NT2/D1 (cell line): ENCODE results near the gene BORCS6.

ENCODE experiments used
- DNase-seq: peaks from one replicate; pipeline ENCODE4 v3.0.0-alpha.2; 2011; ENCODE audit warnings: low read depth, low spot score
- H3K27me3 ChIP-seq: 2 replicates; pipeline ENCODE4 v1.6.0; 2011; ENCODE audit warnings: mild to moderate bottlenecking; ENCODE audit not compliant: insufficient read length, insufficient read depth
- H3K36me3 ChIP-seq: 2 replicates; pipeline ENCODE4 v1.6.1; 2011; ENCODE audit warnings: mild to moderate bottlenecking, low read length, mixed read lengths; ENCODE audit not compliant: insufficient read depth, insufficient read length
- H3K4me1 ChIP-seq: 2 replicates; pipeline ENCODE4 v1.5.1; 2011; ENCODE audit not compliant: insufficient read depth, insufficient read length
- H3K4me3 ChIP-seq: 2 replicates; pipeline ENCODE4 v1.5.1; 2011; ENCODE audit warnings: low read depth; ENCODE audit not compliant: insufficient read length
- H3K9ac ChIP-seq: 2 replicates; pipeline ENCODE4 v1.6.0; 2011; ENCODE audit warnings: low read depth; ENCODE audit not compliant: insufficient read length
- H3K9me3 ChIP-seq: 2 replicates; pipeline ENCODE4 v1.5.1; 2011; ENCODE audit warnings: mild to moderate bottlenecking, low read length; ENCODE audit not compliant: insufficient read depth
- SUZ12 ChIP-seq: IDR thresholded peaks from 2 replicates; pipeline ENCODE4 v1.6.1; 2011; ENCODE audit not compliant: insufficient read length, insufficient read depth; ENCODE audit errors: extremely low read depth
- YY1 ChIP-seq: IDR thresholded peaks from 2 replicates; pipeline ENCODE4 v1.6.1; 2011; ENCODE audit not compliant: insufficient read length, insufficient read depth
- ZNF274 ChIP-seq: IDR thresholded peaks from 2 replicates; pipeline ENCODE4 v1.6.1; 2011; ENCODE audit warnings: mild to moderate bottlenecking, low read depth, low read length

Gene BORCS6

GRCh38 chr17:8206536-8206935 is 16.6 kb upstream of the BORCS6 start:
- H3K4me3 ChIP-seq: no peak overlapping the region
- no peak for TF ChIP-seq ZNF274
- no peak for TF ChIP-seq YY1
- no peak for TF ChIP-seq SUZ12
- no peaks in the 10 kb centered on the region for H3K27me3 ChIP-seq
- no peaks in the 10 kb centered on the region for H3K9me3 ChIP-seq
- no peak for DNase-seq
- no peak overlapping the region for H3K9ac ChIP-seq
- peaks cover 4% of the 10 kb centered on the region for H3K4me1 ChIP-seq
- peaks cover 62% of the 10 kb centered on the region for H3K36me3 ChIP-seq

- TF ChIP-seq ZNF274: no peak
- TF ChIP-seq SUZ12: no peak
- no peak for TF ChIP-seq YY1
- Histone ChIP-seq H3K4me3 (no peak overlapping the region), H3K36me3 (peaks cover 71% of the 10 kb centered on the region)
These were observed 15.0 kb upstream of the BORCS6 start for GRCh38 chr17:8204761-8205555.

GRCh38 chr17:8192070-8192815 is 2.3 kb upstream of the BORCS6 start:
- DNase-seq: no peak
- no peaks in the 10 kb centered on the region for H3K9me3 ChIP-seq
- H3K4me1 ChIP-seq: peaks cover 10% of the 10 kb centered on the region
- peaks cover 11% of the 10 kb centered on the region for H3K36me3 ChIP-seq
- peaks cover 9% of the 10 kb centered on the region for H3K27me3 ChIP-seq
- H3K9ac ChIP-seq: no peak overlapping the region
- H3K4me3 ChIP-seq: no peak overlapping the region
- TF ChIP-seq YY1 (no peak), ZNF274 (no peak), SUZ12 (no peak)

More at GRCh38 chr17:8204761-8205555, 15.0 kb upstream of the BORCS6 start:
- H3K27me3 ChIP-seq: no peaks in the 10 kb centered on the region
- DNase-seq: no peak
- H3K9ac ChIP-seq: peak overlapping the region; percentile 10
- no peaks in the 10 kb centered on the region for H3K9me3 ChIP-seq
- peaks cover 4% of the 10 kb centered on the region for H3K4me1 ChIP-seq

GRCh38 chr17:8190506-8190905 is 526 bp upstream of the BORCS6 start:
- Histone ChIP-seq H3K4me3 (no peak overlapping the region), H3K9me3 (no peaks in the 10 kb centered on the region)

GRCh38 chr17:8189041-8189710 is 804 bp downstream of the BORCS6 start:
- peaks cover 11% of the 10 kb centered on the region for H3K36me3 ChIP-seq
- H3K9me3 ChIP-seq: no peaks in the 10 kb centered on the region
- H3K27me3 ChIP-seq: peaks cover 9% of the 10 kb centered on the region
- H3K9ac ChIP-seq: peak overlapping the region; percentile 82
- TF ChIP-seq YY1 (no peak), ZNF274 (no peak), SUZ12 (no peak)
- DNase-seq: no peak
- H3K4me1 ChIP-seq: peaks cover 10% of the 10 kb centered on the region
- peak overlapping the region; percentile 69 for H3K4me3 ChIP-seq

More at GRCh38 chr17:8190506-8190905, 526 bp upstream of the BORCS6 start:
- Histone ChIP-seq H3K9ac (peak overlapping the region; percentile 50), H3K27me3 (peaks cover 9% of the 10 kb centered on the region), H3K36me3 (peaks cover 11% of the 10 kb centered on the region), H3K4me1 (peaks cover 10% of the 10 kb centered on the region)
- TF ChIP-seq YY1 (no peak), ZNF274 (no peak), SUZ12 (no peak)
- DNase-seq: no peak

- no peak for DNase-seq
- peak overlapping the region; percentile 82 for H3K9ac ChIP-seq
- H3K9me3 ChIP-seq: no peaks in the 10 kb centered on the region
- no peak for TF ChIP-seq YY1
- TF ChIP-seq ZNF274: no peak
- no peak for TF ChIP-seq SUZ12
- peaks cover 11% of the 10 kb centered on the region for H3K36me3 ChIP-seq
- H3K4me1 ChIP-seq: peaks cover 10% of the 10 kb centered on the region
- peak overlapping the region; percentile 69 for H3K4me3 ChIP-seq
- peaks cover 9% of the 10 kb centered on the region for H3K27me3 ChIP-seq
These were observed 1.6 kb downstream of the BORCS6 start for GRCh38 chr17:8188263-8188839.
